ENCODE measurements around the gene FARS2.

Gene FARS2

GRCh38 chr6:5514353-5514752, 253.0 kb downstream of the FARS2 start:
- no peak for DNase-seq

DNA sequence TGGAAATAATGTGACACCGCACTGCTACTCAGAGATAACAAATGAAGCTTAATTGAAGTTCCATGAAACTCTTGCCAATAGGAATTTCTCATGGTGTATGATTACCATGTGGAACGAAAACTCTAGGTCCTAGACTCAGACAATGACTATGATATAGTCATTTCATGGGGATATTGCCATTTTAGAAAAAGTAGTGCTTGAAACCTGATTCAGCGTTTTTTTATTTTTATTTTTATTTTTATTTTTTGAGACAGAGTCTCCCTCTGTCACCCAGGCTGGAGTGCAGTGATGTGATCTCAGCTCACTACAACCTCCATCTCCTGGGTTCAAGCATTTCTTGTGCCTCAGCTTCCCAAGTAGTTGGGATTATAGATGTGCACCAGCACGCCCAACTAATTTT, 253.9 kb downstream of the FARS2 start:
- DNase-seq, result no peak

DNA sequence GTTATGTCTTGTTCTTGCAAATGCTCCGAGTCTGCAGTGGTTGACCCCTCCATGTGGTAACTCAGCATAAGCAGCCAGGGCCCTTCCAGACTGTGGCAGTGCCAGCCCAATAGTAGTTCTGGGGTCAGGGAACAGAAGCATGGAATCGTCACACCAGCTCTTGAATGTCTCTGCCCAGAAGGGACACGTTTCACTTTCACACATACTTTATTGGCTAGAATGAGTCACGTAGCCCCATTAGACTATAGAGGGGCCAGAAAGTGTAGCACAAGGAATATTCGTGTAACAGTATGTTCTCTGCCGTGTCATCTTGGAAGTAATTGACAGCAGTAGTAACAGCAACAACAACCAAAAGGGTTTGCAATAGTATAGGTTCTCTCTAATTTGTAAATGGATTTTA, 254.7 kb downstream of the FARS2 start:
- no peak for DNase-seq

- no peak for DNase-seq
Observed at GRCh38 chr6:5517796-5518195, 256.5 kb downstream of the FARS2 start.

- no peak for DNase-seq
Observed at GRCh38 chr6:5518936-5519491, 257.7 kb downstream of the FARS2 start.

DNA sequence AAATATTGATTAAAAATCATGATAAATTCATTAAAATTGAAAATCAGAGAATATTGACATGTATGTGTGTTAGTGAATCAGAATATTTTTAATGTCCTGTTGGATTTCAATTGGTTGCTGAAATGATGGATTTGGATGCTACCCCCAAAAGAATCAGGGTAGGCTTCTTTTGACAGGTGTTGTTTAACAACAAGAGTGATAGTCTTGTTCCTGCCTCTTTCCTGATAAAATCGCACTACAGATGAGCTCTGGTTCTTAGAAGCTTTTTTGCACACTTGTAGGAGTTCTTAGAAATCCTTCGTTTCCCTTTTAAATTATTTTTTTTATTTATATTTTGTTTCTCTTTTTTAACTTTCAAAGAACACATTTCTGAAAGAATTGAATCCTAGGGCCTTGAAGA, 259.5 kb downstream of the FARS2 start:
- DNase-seq, result no peak

DNA sequence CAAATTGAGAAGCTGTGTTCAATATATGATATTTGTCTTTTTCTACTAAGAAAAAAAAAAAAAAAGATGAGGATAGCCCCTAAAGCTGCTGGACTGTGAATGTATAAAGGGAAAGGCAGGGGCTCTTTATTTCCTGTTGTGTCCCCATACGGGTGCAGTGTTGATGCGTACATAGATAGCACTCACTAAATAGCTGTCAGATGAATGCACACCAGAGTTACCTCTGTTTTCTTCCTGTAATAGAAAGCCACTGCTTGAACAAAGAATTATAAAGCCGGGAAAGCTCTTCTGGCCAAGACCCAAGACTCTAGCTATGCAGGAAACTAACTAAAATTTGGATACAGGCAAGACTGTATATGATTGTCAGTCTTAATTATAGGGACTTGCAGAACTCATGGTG, 260.0 kb downstream of the FARS2 start:
- no peak for DNase-seq

DNA sequence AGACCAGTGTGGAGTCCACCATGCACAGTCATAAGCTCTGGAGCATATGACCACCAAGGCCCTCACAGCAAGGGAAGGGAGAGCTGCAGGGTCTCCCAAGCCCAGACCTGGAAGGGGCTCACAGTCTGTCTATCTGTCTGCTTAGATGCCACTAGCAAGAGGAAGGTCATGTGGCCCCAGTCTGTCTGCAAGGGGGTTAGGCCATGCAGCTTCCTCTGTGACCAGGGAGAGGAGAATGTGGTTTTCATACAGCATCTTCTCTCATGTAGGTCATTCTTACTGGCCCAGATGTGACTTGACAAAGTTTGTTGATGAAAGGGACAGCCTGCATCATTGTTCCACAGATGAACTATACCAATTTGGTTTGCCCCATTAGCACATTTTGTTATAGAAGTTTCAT, 260.8 kb downstream of the FARS2 start:
- no peak for DNase-seq

- no peak for DNase-seq
Observed at GRCh38 chr6:5524110-5524509, 262.8 kb downstream of the FARS2 start.

DNA sequence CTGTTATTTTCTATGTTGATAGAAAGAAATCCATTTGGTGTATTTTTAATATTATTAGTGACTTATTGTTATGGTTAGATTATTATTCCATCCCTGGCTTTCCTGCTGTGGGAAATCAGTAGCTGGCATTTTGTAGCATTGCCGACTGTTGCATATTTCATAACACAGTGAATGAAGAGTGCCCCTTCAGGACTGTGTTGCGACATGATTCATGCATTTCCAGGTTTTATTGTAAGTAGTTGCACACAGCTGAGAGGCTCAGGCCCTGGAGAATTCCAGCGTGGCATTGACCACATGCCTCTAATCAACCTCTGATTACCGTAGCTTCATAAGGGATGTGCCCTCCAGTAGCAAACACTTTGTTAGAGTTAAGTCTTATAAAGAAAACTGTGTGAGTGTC, 263.9 kb downstream of the FARS2 start:
- peak; percentile 81 for DNase-seq

GRCh38 chr6:5529015-5529414, 267.7 kb downstream of the FARS2 start:
- peak; percentile 42 for DNase-seq

DNA sequence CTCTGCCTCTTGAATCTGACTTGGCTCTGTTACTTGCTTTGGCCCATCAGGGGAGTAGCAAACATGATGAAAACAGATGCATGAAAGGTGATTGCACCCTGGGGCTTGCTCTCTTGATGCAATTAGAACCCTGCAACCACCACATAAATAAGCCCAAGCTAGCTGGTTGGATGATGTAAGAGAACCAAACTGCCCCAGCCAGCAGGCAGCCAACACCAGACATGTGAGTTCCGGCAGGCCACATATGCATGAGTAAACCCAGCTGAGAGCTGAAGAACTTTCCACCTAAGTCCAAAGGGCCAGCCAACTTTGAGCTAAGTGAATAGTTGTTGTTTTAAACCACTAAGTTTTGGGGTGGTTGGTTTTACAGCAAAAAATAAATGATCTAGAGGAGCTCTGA, 268.4 kb downstream of the FARS2 start:
- DNase-seq, result peak; percentile 23

- DNase-seq, result no peak
Observed at GRCh38 chr6:5531161-5531560, 269.8 kb downstream of the FARS2 start.

DNA sequence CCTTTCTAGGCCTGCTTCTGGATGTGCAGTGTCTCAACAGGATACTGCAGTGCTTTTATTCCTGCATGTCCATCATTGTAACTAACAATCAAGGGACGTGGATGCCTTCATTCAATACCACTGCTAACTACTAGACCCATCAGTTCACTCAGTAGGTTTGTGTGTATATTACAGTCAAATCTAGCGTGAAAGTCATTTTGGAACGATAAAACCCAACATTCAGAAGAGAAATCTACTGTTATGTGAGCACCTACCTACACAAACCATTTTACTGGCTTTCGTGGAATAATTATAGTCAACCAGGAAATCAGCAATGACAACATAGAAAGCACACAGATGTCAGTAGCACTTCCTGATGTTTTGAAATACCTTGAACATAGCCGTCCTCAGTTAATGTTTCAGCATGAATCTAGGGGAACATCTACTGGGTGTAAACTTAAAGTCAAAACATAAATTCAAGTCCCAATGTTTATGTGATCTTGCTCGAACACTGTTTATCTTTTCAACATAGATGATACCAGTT, 270.6 kb downstream of the FARS2 start:
- DNase-seq, result no peak

DNA sequence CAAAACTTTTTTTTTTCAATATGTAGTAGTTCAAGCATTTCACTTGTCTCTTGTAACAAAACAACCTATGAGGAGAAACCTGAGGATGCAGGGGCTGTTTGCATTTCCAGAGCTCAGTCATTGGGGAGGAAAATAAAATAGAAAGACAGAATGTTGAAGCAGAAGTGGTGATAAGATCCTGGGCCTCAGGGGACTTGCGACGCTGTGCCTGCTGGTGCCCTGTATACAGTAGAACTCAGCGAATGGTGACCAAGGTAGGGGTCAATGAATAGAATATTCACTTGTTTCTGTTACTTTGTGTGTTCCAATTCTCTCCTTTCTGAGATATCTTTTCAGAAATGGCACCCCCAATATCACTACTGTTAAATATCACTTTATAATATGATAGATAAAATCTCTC, 271.6 kb downstream of the FARS2 start:
- DNase-seq, result no peak

GRCh38 chr6:5534643-5535042, 273.3 kb downstream of the FARS2 start:
- DNase-seq, result no peak

DNA sequence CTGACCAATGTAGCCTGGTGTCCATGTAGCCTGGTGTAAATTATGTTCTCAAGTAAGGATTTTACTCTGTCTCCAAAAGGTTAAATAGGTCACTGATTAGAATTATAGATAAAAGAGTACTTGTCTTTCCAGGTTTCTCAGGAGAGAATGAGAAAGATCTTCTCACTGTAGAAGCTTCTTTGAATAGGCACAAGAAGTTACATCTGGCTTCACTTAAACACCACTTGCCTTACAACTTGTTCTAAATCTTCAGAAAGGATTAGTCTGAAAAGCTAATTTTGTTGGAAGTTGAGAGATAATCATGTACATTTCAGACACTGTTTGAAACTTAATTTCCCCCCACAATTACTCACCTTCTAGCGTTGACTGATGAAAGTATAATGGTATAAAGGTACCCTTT, 275.3 kb downstream of the FARS2 start:
- peak; percentile 18 for DNase-seq

- DNase-seq, result no peak
Observed at GRCh38 chr6:5537132-5537531, 275.8 kb downstream of the FARS2 start.

GRCh38 chr6:5537967-5538366, 276.7 kb downstream of the FARS2 start:
- peak; percentile 84 for DNase-seq

DNA sequence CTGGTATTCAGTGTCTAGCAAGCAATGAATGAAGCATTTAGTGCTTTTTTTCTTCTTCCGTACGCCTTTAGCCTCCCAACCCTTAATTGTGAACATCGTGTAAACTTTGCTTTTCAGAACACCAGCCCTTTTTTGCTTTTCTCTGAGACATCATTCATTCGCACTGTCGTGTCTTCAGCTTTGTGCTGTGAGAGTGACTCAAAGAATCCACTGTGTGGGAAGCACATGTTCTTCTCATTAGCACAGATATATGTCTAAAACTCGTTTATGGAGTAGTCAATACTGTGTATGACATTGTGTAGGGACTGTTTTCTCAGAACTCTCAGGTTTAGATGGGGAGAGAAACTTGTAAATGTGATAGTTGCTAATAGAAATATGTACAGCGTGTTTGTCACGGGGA, 279.1 kb downstream of the FARS2 start:
- DNase-seq, result peak; percentile 78

DNA sequence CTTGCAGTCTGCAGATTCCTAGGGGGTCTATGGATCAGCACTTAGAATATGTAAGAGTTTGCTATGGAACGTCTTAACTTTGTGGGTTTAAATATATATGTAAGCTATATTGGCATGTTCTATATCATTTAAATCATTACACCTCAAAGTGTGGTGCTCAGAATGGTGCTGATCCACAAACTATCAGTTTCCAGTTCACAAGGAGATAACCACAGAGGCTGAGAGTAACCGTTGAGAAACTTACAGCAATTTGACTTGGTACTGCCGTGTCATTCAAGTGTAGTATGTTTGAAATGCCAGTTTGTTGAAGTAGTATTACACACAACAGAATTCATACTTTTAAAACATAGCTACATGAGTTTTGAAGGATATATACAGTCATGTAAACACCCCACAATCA, 279.7 kb downstream of the FARS2 start:
- DNase-seq, result no peak

GRCh38 chr6:5541751-5542432, 280.6 kb downstream of the FARS2 start:
- peak; percentile 57 for DNase-seq

GRCh38 chr6:5547556-5547955, 286.2 kb downstream of the FARS2 start:
- no peak for DNase-seq

DNA sequence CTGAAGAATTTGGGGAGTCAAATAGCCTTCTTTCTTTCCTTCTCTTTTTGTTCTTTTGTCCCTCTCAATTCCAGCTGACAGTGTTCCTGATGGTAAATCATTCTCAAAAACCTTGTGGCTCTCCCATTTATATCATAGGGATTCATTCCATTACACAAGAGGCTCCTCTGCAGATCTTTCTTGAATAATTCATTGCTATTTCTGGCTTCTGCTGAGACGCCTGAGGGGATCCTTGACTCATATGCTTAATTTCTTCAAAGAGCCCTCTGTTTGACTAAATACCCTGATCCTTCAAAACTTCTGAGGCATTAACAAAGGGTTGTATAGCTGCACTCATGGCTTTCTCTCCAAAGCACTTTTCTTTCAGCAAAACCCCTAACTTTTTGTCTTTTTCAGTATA, 289.3 kb downstream of the FARS2 start:
- DNase-seq, result no peak

- DNase-seq, result peak; percentile 43
Observed at GRCh38 chr6:5552243-5552642, 290.9 kb downstream of the FARS2 start.
